ENCODE data around the gene LAMTOR1.

GRCh38 chr11:72135891-72136683 lies 33.0 kb upstream of the LAMTOR1 start:
- no peak for TF ChIP-seq POLR2AphosphoS5 (IDR thresholded peaks at IDR 0.05; ENCODE audit: low read depth, low read length)
- TF ChIP-seq TAF1 (IDR thresholded peaks at IDR 0.05; ENCODE audit: borderline replicate concordance, low read depth, low read length) = no peak
- no peak for TF ChIP-seq POLR2A (IDR thresholded peaks at IDR 0.05; ENCODE audit: low read depth, low read length)
